ENCODE results near the gene CRIP1.

CRIP1 gene

DNA sequence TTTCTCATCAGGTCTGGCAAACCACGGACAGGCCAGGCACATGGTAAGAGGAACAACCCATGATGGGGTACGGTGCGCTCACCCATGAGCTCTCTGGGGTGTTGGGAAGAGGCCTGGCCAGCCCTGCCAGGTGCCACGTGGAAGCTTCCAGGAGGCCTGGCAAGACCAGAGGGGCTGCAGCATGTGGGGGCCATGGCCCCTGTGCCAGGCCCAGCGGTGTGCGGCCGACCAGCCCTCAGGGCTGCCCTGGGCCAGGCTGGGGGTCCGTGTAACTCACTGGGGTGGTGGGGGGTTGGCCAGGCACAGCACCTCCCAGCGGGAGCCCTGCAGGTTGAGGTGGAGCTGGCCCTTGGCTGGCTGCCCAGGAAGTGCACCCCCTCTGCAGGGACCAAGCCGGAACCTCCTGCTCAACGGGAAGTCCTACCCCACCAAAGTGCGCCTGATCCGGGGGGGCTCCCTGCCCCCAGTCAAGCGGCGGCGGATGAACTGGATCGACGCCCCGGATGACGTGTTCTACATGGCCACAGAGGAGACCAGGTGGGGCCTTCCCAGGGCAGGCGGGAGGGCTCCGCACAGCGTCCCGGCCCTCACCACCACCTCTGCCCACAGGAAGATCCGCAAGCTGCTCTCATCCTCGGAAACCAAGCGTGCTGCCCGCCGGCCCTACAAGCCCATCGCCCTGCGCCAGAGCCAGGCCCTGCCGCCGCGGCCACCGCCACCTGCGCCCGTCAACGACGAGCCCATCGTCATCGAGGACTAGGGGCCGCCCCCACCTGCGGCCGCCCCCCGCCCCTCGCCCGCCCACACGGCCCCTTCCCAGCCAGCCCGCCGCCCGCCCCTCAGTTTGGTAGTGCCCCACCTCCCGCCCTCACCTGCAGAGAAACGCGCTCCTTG, 17.0 kb upstream of the CRIP1 start:
- DNase-seq (ENCODE audit: low read depth in 1 of 2, low spot score in 1 of 2) = no peak

DNA sequence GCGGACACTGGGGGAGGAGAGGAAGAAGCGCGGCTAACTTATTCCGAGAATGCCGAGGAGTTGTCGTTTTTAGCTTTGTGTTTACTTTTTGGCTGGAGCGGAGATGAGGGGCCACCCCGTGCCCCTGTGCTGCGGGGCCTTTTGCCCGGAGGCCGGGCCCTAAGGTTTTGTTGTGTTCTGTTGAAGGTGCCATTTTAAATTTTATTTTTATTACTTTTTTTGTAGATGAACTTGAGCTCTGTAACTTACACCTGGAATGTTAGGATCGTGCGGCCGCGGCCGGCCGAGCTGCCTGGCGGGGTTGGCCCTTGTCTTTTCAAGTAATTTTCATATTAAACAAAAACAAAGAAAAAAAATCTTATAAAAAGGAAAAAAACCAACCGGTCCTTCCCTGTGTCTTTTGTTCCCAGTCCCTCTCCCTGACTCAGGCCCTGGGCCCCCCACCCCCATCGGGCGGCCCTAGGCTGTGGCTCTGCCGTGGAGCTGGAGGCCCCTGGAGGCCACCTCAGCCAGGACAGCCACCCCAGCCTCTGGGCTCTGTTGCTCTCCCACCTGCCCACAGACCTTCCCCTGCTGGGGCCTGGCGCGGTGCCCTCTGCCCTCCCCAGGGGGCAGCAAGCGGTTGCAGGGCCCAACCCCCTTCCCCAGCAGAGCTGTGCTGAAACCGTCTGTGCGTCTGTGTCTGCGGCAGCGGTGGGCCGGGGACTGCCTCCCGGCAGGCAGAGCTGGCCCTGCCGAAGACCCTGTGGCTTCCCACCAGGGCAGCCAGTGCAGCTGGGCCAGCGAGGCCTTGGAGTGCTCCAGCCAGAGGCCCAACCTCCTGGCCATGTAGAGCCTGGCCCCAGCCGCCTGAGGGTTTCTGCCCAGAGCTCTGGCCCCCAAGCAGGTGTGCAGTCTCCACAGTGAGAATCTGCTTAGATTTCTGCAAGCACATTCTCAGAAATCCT, 16.1 kb upstream of the CRIP1 start:
- no peak for DNase-seq (ENCODE audit: low read depth in 1 of 2, low spot score in 1 of 2)

DNA sequence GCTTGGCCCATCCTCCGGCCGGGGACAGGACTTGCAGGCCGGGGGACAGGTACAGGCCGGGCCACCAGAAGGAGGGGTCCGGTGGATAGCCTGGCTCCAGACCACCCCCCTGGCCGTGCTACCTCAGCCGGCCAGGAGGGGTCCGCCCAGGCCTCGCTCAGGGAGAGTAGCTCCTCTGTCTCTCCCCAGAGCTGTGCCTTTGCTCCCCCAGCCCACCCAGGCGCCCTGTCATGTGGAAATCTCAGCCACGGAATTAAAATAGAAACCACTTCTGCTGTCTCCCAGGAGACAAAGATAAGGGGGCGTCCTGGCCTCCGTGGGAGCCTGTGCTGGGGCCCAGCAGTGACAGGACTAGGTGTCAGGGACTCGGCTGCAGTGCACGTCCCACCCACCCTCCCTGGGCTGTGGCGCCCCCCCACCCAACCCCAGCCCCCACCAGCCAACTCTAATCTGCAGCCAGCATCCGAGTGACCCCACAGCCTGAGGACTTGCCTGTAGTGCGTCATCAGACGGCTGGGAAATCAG, 15.3 kb upstream of the CRIP1 start:
- DNase-seq (ENCODE audit: low read depth in 1 of 2, low spot score in 1 of 2) = no peak

GRCh38 chr14:105471823-105472485, 14.7 kb upstream of the CRIP1 start:
- no peak for DNase-seq (ENCODE audit: low read depth in 1 of 2, low spot score in 1 of 2)

- DNase-seq (ENCODE audit: low read depth in 1 of 2, low spot score in 1 of 2) = no peak
These were observed 14.1 kb upstream of the CRIP1 start for GRCh38 chr14:105472486-105472991.

DNA sequence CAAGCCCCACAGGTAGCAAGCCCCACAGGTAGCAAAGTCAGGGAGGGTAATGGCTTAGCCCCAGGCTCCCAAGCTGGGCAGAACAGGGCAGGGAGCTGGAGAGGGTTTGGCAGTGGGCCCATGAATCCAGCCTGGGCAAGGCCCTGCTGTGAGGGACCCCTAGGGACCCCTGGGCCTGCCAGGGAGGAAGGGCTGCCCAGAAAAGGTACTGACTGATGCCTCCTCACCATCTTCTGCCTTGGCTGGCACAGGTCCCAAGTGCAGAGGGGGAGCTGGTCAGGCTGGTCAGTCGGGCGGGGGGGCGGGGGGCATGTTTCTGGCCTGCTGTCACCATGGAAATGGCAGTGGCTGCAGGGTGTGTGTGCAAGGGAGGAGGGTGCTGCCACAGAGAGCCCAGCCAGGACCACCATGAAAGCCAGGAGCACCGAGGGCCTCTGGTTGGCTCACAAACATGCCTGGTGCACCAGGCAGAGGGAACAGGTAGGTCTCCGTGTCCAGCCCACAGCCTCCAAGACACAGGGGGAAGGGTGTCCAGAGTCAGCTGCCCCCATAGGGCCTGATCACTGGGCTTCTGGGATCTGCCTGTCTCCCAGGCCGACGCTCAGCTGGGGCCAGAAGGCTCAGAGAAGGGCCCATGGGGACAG, 13.5 kb upstream of the CRIP1 start:
- no peak for DNase-seq (ENCODE audit: low read depth in 1 of 2, low spot score in 1 of 2)

DNA sequence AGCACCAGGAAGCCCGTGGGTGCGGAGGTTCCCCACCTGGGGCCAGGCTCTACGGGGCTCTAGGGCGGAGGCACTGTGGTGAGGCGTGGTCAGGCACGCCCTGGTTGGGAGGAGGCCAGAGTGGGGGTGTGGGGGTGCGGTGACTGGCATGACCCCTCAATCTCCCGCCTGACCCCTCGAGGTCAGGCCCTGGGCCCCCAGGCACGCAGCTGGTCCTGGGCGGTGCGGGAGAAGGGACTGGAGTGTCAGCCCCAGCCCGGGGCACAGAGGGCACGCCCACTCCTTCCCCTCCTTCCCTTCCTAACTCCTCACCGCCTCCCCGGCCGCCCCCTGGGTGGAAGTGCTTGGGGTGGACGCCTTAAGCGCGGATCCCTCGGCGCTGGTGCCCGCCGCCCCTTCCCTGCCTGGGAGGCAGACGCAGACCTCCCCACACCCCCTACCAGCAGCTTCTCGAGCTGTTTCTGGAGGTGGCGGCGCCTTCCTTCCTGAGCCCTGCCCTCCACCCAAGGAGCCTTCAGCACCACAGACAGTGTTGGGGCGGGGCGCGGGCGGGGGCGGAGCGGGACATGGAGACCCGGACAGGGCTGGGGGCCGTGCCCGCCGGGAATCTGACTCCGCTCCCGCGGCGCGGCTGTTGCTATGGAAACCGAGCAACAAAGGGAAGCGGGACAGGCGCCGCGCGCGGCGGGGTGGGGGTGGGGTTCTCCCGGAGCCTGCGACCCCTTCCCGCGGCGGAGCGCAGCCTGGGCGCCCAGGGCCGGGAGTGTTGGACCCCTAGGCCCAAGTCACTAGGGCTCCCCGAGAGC, 12.8 kb upstream of the CRIP1 start:
- peak in 1 of 2 donors; percentile 37 for DNase-seq (ENCODE audit: low read depth in 1 of 2, low spot score in 1 of 2)

- no peak for DNase-seq (ENCODE audit: low read depth in 1 of 2, low spot score in 1 of 2)
These were observed 12.0 kb upstream of the CRIP1 start, which contains the start of gene CRIP2 for GRCh38 chr14:105474483-105475268. TSS of gene CRIP2 (plus strand) at chr14:105474821. CDS start at chr14:105474863, 42 bp downstream.

- DNase-seq (ENCODE audit: low read depth in 1 of 2, low spot score in 1 of 2) = no peak
These were observed 11.2 kb upstream of the CRIP1 start for GRCh38 chr14:105475269-105476096.

DNA sequence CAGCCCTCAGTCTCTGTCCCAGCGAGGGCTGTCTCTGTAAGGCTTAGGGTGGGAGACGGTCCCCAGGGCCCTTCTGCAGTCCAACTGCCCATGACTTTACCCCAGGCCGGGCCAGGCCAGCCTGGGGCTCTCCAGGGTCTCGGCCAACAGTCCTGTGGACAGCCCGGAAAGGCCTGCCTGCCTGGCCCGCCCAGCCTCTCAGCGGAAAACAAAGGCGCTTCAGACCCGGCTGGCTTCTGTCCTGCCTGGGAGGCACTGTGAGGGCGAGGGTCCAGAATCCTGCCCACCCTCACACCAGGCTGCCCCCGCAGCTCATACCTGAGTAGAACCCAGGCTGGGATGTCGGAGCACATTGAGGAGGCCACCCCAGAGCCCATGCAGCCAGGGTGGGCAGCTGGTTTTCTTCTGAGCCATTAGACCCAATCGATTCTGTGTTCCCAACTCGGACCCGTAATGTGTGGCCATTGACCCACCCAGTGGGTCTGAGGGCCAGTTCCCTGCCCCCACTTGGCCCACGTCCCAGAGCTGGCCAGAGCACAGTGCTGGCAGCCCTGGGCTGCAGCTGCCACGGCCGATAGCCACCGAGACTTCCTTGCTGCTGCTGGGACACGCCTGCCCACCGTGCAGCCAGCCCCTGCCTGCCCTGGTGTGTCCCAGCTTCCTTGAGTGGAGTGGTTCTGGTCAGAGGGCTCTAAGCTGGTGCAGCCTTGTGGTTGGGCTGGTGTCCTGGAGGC, 10.4 kb upstream of the CRIP1 start:
- no peak for DNase-seq (ENCODE audit: low read depth in 1 of 2, low spot score in 1 of 2)

GRCh38 chr14:105476831-105477659, 9.6 kb upstream of the CRIP1 start:
- no peak for DNase-seq (ENCODE audit: low read depth in 1 of 2, low spot score in 1 of 2)

GRCh38 chr14:105477660-105478397, 8.9 kb upstream of the CRIP1 start:
- no peak for DNase-seq (ENCODE audit: low read depth in 1 of 2, low spot score in 1 of 2)

DNA sequence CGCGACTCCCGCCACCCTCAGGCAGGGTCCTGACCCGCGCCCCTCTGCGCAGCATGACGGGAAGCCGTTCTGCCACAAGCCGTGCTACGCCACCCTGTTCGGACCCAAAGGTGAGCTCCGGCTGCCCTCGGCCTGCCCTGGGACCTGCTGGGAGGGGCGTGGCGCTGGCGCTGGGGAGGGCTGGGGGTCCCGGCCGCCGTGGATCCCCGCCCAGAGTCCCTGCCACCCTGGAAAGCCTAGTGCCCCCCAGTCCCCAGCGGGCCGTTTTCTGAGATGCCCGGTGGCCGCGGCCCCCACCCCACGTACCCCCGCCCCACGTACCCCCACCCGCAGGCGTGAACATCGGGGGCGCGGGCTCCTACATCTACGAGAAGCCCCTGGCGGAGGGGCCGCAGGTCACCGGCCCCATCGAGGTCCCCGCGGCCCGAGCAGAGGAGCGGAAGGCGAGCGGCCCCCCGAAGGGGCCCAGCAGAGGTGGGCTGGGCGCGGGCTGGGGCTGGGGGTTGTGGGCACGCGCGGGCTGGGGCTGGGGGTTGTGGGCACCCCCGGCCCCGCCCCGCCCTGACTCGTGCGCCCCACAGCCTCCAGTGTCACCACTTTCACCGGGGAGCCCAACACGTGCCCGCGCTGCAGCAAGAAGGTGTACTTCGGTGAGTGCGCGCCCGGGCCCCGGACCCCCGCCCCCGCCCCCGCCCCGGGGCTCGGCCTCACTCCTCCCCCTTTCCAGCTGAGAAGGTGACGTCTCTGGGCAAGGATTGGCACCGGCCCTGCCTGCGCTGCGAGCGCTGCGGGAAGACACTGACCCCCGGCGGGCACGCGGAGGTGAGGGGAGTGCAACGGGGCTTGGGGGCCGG, 8.1 kb upstream of the CRIP1 start:
- no peak for DNase-seq (ENCODE audit: low read depth in 1 of 2, low spot score in 1 of 2)

- no peak for DNase-seq (ENCODE audit: low read depth in 1 of 2, low spot score in 1 of 2)
These were observed 7.1 kb upstream of the CRIP1 start for GRCh38 chr14:105479431-105480158.
